ENCODE measurements around the gene TARS3.

- TF ChIP-seq, protein P1, sequence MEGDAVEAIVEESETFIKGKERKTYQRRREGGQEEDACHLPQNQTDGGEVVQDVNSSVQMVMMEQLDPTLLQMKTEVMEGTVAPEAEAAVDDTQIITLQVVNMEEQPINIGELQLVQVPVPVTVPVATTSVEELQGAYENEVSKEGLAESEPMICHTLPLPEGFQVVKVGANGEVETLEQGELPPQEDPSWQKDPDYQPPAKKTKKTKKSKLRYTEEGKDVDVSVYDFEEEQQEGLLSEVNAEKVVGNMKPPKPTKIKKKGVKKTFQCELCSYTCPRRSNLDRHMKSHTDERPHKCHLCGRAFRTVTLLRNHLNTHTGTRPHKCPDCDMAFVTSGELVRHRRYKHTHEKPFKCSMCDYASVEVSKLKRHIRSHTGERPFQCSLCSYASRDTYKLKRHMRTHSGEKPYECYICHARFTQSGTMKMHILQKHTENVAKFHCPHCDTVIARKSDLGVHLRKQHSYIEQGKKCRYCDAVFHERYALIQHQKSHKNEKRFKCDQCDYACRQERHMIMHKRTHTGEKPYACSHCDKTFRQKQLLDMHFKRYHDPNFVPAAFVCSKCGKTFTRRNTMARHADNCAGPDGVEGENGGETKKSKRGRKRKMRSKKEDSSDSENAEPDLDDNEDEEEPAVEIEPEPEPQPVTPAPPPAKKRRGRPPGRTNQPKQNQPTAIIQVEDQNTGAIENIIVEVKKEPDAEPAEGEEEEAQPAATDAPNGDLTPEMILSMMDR (IDR thresholded peaks at IDR 0.05) = no peak
- TF ChIP-seq POLR2A (IDR thresholded peaks at IDR 0.05) = no peak
Measured at GRCh38 chr15:101648356-101648755, 75.9 kb downstream of the TARS3 start.
